ENCODE data around the gene TDRD9. TPM values are rescaled to one million over a fixed set of nuclear protein-coding genes. Genes with fewer than 3 reads are reported as not detected.

Gene TDRD9
- total RNA-seq, 1 experiment from 2014 or later, result not detected

GRCh38 chr14:104049576-104050240 is 121.5 kb downstream of the TDRD9 start:
- CTCF ChIA-PET, result no interaction called here

DNA sequence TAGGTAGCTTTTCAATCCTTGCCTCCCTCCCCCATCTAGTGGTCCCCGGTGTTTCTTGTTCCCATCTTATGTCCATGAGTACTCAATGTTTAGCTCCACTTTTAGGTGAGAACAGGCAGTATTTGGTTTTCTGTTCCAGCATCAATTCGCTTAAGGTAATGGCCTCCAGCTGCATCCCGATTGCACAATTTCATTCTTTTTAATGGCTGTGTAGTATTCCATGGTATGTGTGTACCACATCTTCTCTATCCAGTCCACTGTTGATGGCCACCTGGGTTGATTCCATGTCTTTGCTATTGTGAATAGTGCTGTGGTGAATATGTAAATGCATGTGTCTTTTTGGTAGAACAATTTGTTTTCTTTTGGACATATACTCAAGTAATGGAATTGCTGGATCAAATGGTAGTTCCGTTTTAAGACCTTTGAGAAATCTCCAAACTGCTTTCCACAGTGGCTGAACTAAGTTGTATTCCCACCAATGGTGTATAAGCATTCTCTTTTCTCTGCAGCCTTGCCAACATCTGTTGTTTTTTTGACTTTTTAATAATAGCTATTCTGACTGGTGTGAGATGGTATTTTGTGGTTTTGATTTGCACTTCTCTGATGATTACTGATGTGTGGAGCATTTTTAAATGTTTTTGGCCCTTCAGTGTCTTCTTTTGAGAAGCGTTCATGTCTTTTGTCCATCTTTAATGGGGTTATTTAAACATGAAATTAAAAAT is 123.0 kb downstream of the TDRD9 start:
- H3K4me1 ChIP-seq (ENCODE audit: control insufficient read depth, insufficient read depth, low read length), result no peaks in the 10 kb centered on the region
- H3K27me3 ChIP-seq (ENCODE audit: control insufficient read depth, insufficient read depth, low read length), result no peaks in the 10 kb centered on the region
- no peak for ATAC-seq
- intact Hi-C loops (cut with micrococcal nuclease; ENCODE audit: unreplicated experiment), result no loop called here
- no peaks in the 10 kb centered on the region for H3K9me3 ChIP-seq (ENCODE audit: control insufficient read depth, insufficient read depth, low read depth, low read length)
- H3K4me3 ChIP-seq (ENCODE audit: low read depth in 2 of 2, low read length in 2 of 2), result no peak overlapping the region
- no peaks in the 10 kb centered on the region for H3K36me3 ChIP-seq (ENCODE audit: control insufficient read depth, insufficient read depth, low read length)
- in situ Hi-C loops (cut with HindIII; ENCODE audit: low pct_unique_long_range_greater_than_20kb, low sequenced_read_pairs), result no loop called here
- ChIA-PET CTCF (no interaction called here), POLR2A (interaction anchor here (0.7 kb wide), 1 partner anchor 95 kb away, joined by 5 read pairs; no protein-coding TSS in a partner anchor)
- no TSS peak for BruUV-seq (replicated peaks)
- TF ChIP-seq, protein P1, sequence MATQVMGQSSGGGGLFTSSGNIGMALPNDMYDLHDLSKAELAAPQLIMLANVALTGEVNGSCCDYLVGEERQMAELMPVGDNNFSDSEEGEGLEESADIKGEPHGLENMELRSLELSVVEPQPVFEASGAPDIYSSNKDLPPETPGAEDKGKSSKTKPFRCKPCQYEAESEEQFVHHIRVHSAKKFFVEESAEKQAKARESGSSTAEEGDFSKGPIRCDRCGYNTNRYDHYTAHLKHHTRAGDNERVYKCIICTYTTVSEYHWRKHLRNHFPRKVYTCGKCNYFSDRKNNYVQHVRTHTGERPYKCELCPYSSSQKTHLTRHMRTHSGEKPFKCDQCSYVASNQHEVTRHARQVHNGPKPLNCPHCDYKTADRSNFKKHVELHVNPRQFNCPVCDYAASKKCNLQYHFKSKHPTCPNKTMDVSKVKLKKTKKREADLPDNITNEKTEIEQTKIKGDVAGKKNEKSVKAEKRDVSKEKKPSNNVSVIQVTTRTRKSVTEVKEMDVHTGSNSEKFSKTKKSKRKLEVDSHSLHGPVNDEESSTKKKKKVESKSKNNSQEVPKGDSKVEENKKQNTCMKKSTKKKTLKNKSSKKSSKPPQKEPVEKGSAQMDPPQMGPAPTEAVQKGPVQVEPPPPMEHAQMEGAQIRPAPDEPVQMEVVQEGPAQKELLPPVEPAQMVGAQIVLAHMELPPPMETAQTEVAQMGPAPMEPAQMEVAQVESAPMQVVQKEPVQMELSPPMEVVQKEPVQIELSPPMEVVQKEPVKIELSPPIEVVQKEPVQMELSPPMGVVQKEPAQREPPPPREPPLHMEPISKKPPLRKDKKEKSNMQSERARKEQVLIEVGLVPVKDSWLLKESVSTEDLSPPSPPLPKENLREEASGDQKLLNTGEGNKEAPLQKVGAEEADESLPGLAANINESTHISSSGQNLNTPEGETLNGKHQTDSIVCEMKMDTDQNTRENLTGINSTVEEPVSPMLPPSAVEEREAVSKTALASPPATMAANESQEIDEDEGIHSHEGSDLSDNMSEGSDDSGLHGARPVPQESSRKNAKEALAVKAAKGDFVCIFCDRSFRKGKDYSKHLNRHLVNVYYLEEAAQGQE (IDR thresholded peaks at IDR 0.05; ENCODE audit: insufficient read depth in 1 of 2, low read depth in 2 of 2, low read length in 1 of 2), result no peak
- TF ChIP-seq TCF7L2 (IDR thresholded peaks at IDR 0.05; ENCODE audit: low read depth, low read length) (no peak), SIN3A (IDR thresholded peaks at IDR 0.05; ENCODE audit: borderline replicate concordance, insufficient read depth, low read depth, low read length) (no peak), POLR2AphosphoS5 (IDR thresholded peaks at IDR 0.05; ENCODE audit: low read depth, low read length) (no peak)
- TF ChIP-seq, protein P2, sequence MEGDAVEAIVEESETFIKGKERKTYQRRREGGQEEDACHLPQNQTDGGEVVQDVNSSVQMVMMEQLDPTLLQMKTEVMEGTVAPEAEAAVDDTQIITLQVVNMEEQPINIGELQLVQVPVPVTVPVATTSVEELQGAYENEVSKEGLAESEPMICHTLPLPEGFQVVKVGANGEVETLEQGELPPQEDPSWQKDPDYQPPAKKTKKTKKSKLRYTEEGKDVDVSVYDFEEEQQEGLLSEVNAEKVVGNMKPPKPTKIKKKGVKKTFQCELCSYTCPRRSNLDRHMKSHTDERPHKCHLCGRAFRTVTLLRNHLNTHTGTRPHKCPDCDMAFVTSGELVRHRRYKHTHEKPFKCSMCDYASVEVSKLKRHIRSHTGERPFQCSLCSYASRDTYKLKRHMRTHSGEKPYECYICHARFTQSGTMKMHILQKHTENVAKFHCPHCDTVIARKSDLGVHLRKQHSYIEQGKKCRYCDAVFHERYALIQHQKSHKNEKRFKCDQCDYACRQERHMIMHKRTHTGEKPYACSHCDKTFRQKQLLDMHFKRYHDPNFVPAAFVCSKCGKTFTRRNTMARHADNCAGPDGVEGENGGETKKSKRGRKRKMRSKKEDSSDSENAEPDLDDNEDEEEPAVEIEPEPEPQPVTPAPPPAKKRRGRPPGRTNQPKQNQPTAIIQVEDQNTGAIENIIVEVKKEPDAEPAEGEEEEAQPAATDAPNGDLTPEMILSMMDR (IDR thresholded peaks at IDR 0.05), result no peak
- H3K27ac ChIP-seq (ENCODE audit: low read length), result no peak overlapping the region
- DNase-seq (ENCODE audit: low read depth, low spot score), result no peak

More at GRCh38 chr14:104049576-104050240, 121.5 kb downstream of the TDRD9 start:
- TF ChIP-seq POLR2AphosphoS5 (IDR thresholded peaks at IDR 0.05; ENCODE audit: low read depth, low read length), result no peak
- TF ChIP-seq, protein P2 (IDR thresholded peaks at IDR 0.05), result no peak
- no peak for TF ChIP-seq SIN3A (IDR thresholded peaks at IDR 0.05; ENCODE audit: borderline replicate concordance, insufficient read depth, low read depth, low read length)
- TF ChIP-seq, protein P1 (IDR thresholded peaks at IDR 0.05; ENCODE audit: insufficient read depth in 1 of 2, low read depth in 2 of 2, low read length in 1 of 2), result no peak
- TF ChIP-seq TCF7L2 (IDR thresholded peaks at IDR 0.05; ENCODE audit: low read depth, low read length), result no peak
- ATAC-seq (no peak), DNase-seq (ENCODE audit: low read depth, low spot score) (no peak)
- in situ Hi-C loops (cut with HindIII; ENCODE audit: low pct_unique_long_range_greater_than_20kb, low sequenced_read_pairs), result no loop called here
- BruUV-seq (replicated peaks), result no TSS peak
- Histone ChIP-seq H3K36me3 (ENCODE audit: control insufficient read depth, insufficient read depth, low read length) (no peaks in the 10 kb centered on the region), H3K9me3 (ENCODE audit: control insufficient read depth, insufficient read depth, low read depth, low read length) (no peaks in the 10 kb centered on the region), H3K27me3 (ENCODE audit: control insufficient read depth, insufficient read depth, low read length) (no peaks in the 10 kb centered on the region), H3K4me3 (ENCODE audit: low read depth in 2 of 2, low read length in 2 of 2) (no peak overlapping the region), H3K27ac (ENCODE audit: low read length) (no peak overlapping the region), H3K4me1 (ENCODE audit: control insufficient read depth, insufficient read depth, low read length) (no peaks in the 10 kb centered on the region)
- intact Hi-C loops (cut with micrococcal nuclease; ENCODE audit: unreplicated experiment), result no loop called here
- POLR2A ChIA-PET, result no interaction called here

Data from Panc1 (cell line).